OCI-LY7 (cell line): ENCODE measurements around the gene KIF22. TPM values are rescaled to one million over a fixed set of nuclear protein-coding genes. Genes with fewer than 3 reads are reported as not detected.
"Not testable (repeated sequence)": the region's sequence is repeated elsewhere in the genome, so short reads cannot be mapped to it uniquely, and the experiment has no call there.

Experiments
- BruUV-seq: library from RNA; stranded (reverse); fragments of 400-500 nt; replicated peaks from 2 replicates; lab custom pipeline; 2021; lab: Mats Ljungman, UMichigan
- CTCF ChIA-PET: fragments of 300-600 bp; sonication (Branson Sonifier 250); formaldehyde crosslinking; loops from one replicate; lab custom pipeline; 2022; ENCODE audit warnings: antibody characterized with exemption; ENCODE audit not compliant: unreplicated experiment; lab: Charles Lee
- POLR2A ChIA-PET: fragments of 300-600 bp; sonication (Branson Sonifier 250); formaldehyde crosslinking; loops from one replicate; lab custom pipeline; 2022; ENCODE audit warnings: antibody characterized with exemption; lab: Charles Lee
- DNase-seq: peaks from one replicate; pipeline ENCODE4 v3.0.0-alpha.2; 2015; ENCODE audit warnings: low spot score
- H2AFZ ChIP-seq: fragments of 200-600 bp; sonication (generic), shearing (Covaris generic); 2 replicates; pipeline ENCODE4 v1.6.1; 2014; ENCODE audit warnings: mild to moderate bottlenecking, antibody characterized with exemption, low read length, moderate library complexity
- H3K27ac ChIP-seq: fragments of 200-600 bp; sonication (generic); 2 replicates; pipeline ENCODE4 v1.5.1; 2014; ENCODE audit warnings: mixed run types, low read depth, mild to moderate bottlenecking, moderate library complexity, low read length, inconsistent platforms; ENCODE audit not compliant: poor library complexity, severe bottlenecking
- H3K36me3 ChIP-seq: fragments of 200-600 bp; sonication (generic); 2 replicates; pipeline ENCODE4 v1.6.1; 2014; ENCODE audit warnings: mild to moderate bottlenecking, antibody characterized with exemption, low read length, moderate library complexity, mixed read lengths; ENCODE audit not compliant: insufficient read depth
- H3K4me1 ChIP-seq: fragments of 200-600 bp; sonication (generic); 2 replicates; pipeline ENCODE4 v1.5.1; 2014; ENCODE audit warnings: mild to moderate bottlenecking, low read length; ENCODE audit not compliant: insufficient read depth, poor library complexity, severe bottlenecking
- H3K4me2 ChIP-seq: fragments of 200-600 bp; sonication (generic); 2 replicates; pipeline ENCODE4 v1.6.1; 2014; ENCODE audit warnings: mild to moderate bottlenecking, low read length
- H3K4me3 ChIP-seq: fragments of 200-600 bp; sonication (generic); 2 replicates; pipeline ENCODE4 v1.5.1; 2014; ENCODE audit warnings: mild to moderate bottlenecking, low read depth, low read length; ENCODE audit not compliant: poor library complexity, severe bottlenecking
- H3K79me2 ChIP-seq: fragments of 200-600 bp; sonication (generic); 2 replicates; pipeline ENCODE4 v1.6.1; 2016; ENCODE audit warnings: low read depth, mild to moderate bottlenecking, low read length, moderate library complexity, mixed read lengths; ENCODE audit not compliant: insufficient read depth
- H3K9me2 ChIP-seq: fragments of 200-600 bp; sonication (generic); 2 replicates; pipeline ENCODE4 v1.6.1; 2016; ENCODE audit warnings: mild to moderate bottlenecking, low read length, mixed read lengths; ENCODE audit not compliant: insufficient read depth
- H3K9me3 ChIP-seq: fragments of 200-600 bp; sonication (generic); 2 replicates; pipeline ENCODE4 v1.6.1; 2014; ENCODE audit warnings: mild to moderate bottlenecking, mixed run types, low read length, mixed read lengths
- H4K20me1 ChIP-seq: fragments of 200-600 bp; sonication (generic); 2 replicates; pipeline ENCODE4 v1.6.1; 2014; ENCODE audit warnings: mild to moderate bottlenecking, antibody characterized with exemption, low read length, moderate library complexity, mixed read lengths; ENCODE audit not compliant: insufficient read depth
- EZH2phosphoT487 ChIP-seq: fragments of 200-600 bp; sonication (generic); IDR thresholded peaks from 2 replicates; pipeline ENCODE4 v1.6.1; 2018; ENCODE audit warnings: low read depth, borderline replicate concordance, mild to moderate bottlenecking, mixed run types, antibody characterized with exemption, low read length, moderate library complexity, mixed read lengths
- intact Hi-C: fragments of 100-400 bp; cut with micrococcal nuclease; formaldehyde crosslinking; loops from one replicate; pipeline ENCODE4 v1.10.0; 2022; ENCODE audit not compliant: unreplicated experiment
- total RNA-seq, 2 experiments: library from RNA; depleted of rRNA in 1 of 2; stranded (reverse); fragments of >200 nt in 1 of 2; shearing (Covaris generic) in 1 of 2; gene quantifications; 2 replicates each; pipeline ENCODE4 v1.2.3, GENCODE V29; 2014 to 2022
- TF ChIP-seq, protein P1 (sequence below): fragments of 200-600 bp; sonication (generic); conservative IDR thresholded peaks from 2 replicates; pipeline ENCODE4 v1.5.1; 2014; ENCODE audit warnings: mild to moderate bottlenecking, antibody characterized with exemption, low read length, moderate library complexity, mixed read lengths

The KIF22 gene
- total RNA-seq, 2 experiments from 2014 or later = 232 to 339 TPM

DNA sequence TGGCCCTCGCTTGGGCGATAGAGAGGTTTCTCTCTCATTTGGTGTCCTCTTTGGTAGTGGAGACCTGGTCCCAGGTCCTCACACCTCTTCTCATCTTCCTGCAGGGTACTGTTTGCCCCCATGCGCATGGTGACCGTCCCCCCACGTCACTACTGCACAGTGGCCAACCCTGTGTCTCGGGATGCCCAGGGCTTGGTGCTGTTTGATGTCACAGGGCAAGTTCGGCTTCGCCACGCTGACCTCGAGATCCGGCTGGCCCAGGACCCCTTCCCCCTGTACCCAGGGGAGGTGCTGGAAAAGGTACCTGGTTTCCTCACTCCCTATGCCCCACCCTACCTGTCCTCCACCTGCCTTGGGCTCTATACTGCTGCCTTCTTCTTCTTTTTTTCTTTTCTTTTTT is 40.2 kb downstream of the KIF22 start:
- no peak overlapping the region for H3K4me3 ChIP-seq
- H3K27ac ChIP-seq = no peak overlapping the region
- H3K9me3 ChIP-seq = no peaks in the 10 kb centered on the region
- H3K4me2 ChIP-seq = no peak overlapping the region
- H2AFZ ChIP-seq = no peak overlapping the region
- H3K9me2 ChIP-seq = no peaks in the 10 kb centered on the region
- ChIA-PET CTCF (no interaction called here), POLR2A (no interaction called here)
- no peaks in the 10 kb centered on the region for H3K36me3 ChIP-seq
- no peaks in the 10 kb centered on the region for H3K79me2 ChIP-seq
- TF ChIP-seq, protein P1, sequence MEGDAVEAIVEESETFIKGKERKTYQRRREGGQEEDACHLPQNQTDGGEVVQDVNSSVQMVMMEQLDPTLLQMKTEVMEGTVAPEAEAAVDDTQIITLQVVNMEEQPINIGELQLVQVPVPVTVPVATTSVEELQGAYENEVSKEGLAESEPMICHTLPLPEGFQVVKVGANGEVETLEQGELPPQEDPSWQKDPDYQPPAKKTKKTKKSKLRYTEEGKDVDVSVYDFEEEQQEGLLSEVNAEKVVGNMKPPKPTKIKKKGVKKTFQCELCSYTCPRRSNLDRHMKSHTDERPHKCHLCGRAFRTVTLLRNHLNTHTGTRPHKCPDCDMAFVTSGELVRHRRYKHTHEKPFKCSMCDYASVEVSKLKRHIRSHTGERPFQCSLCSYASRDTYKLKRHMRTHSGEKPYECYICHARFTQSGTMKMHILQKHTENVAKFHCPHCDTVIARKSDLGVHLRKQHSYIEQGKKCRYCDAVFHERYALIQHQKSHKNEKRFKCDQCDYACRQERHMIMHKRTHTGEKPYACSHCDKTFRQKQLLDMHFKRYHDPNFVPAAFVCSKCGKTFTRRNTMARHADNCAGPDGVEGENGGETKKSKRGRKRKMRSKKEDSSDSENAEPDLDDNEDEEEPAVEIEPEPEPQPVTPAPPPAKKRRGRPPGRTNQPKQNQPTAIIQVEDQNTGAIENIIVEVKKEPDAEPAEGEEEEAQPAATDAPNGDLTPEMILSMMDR = no peak
- H3K4me1 ChIP-seq = no peaks in the 10 kb centered on the region
- no TSS peak for BruUV-seq
- intact Hi-C loops = no loop called here
- no peaks in the 10 kb centered on the region for H4K20me1 ChIP-seq
- DNase-seq = no peak

DNA sequence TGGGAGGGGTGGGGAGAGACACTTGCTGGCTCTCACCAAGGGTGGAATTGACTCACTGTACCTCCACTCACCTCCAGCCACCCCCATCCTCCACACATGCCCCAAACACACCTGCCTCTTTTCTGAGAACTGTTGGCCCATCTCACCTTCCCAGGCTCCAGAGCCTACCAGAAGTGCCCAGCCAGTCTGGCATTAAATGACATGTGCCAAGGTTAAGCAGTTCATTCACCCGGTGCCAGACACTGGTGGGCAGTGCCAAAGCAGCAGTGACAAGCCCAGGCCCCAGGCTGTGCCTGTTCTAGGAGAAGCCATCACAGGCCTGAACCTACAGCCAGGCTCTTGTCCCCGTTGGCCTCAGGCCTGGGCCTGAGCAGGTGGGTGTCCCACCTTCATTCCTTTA is 40.9 kb downstream of the KIF22 start:
- no peaks in the 10 kb centered on the region for H4K20me1 ChIP-seq
- no peak for TF ChIP-seq EZH2phosphoT487
- TF ChIP-seq, protein P1 = no peak
- POLR2A ChIA-PET = no interaction called here

DNA sequence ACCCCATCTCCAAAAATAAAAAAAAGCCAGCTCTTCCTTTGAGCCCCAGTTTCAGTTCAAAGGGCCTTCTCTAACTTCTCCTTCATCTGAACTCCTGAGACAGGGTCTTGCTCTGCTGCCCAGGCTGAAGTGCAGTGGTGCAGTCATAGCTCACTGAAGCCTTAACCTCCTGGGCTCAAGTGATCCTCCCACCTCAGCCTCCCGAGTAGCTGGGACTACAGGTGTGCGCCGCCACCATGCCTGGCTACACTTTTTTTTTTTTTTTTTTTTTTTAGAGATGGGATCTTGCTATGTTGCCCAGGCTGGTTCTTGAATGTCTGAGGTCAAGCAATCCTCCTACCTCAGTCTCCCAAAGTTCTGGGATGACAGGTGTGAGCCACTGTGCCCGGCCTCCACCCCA is 42.7 kb downstream of the KIF22 start:
- DNase-seq, H3K4me3 ChIP-seq, H2AFZ ChIP-seq, H3K4me1 ChIP-seq, intact Hi-C loops, BruUV-seq, H3K79me2 ChIP-seq, H3K4me2 ChIP-seq, H3K36me3 ChIP-seq, H3K27ac ChIP-seq, H4K20me1 ChIP-seq, H3K9me2 ChIP-seq, H3K9me3 ChIP-seq, CTCF ChIA-PET: not testable (repeated sequence)
- POLR2A ChIA-PET = interaction anchor here (0.6 kb wide), 1 partner anchor 191 kb away, joined by 4 read pairs; no protein-coding TSS in a partner anchor

More for the DNA sequence above, 40.9 kb downstream of the KIF22 start:
- H3K4me3 ChIP-seq = no peak overlapping the region
- no peak for DNase-seq
- no peaks in the 10 kb centered on the region for H3K4me1 ChIP-seq
- no peak overlapping the region for H3K27ac ChIP-seq
- H3K9me2 ChIP-seq = no peaks in the 10 kb centered on the region
- H3K4me2 ChIP-seq = no peak overlapping the region
- H3K9me3 ChIP-seq = no peaks in the 10 kb centered on the region
- H3K36me3 ChIP-seq = no peaks in the 10 kb centered on the region
- no peak overlapping the region for H2AFZ ChIP-seq
- CTCF ChIA-PET = no interaction called here
- BruUV-seq = no TSS peak
- intact Hi-C loops = no loop called here
- H3K79me2 ChIP-seq = no peaks in the 10 kb centered on the region
